ENCODE data around the gene SUFU.

DNA sequence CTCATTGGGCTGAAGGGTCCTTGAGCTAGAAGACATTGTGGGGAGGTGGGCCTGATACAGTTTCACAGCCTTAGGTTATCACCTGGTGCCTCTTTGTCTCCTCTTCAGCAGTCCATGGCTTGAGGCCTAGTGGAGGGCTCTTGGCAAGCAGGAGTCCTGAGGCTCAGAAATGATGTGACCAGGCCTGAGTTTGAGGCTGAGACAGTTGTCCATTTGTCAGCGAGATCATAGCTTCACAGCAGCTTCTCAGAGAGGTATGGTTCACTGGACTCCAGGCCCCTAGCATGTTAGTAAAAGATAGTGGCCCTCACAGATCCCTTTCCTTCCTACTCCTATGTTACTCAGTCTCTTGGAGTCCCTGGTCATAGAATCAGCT is 19.1 kb downstream of the SUFU start:
- TF ChIP-seq POLR2AphosphoS5 (IDR thresholded peaks at IDR 0.05; ENCODE audit: insufficient read depth in 1 of 2, low read depth in 1 of 2) (no peak), CTCF (IDR thresholded peaks at IDR 0.05) (no peak)

Measured in vagina (tissue), 2 donors.